Mesenchymal stem cell (in vitro differentiated cells and primary cell): ENCODE measurements around the gene DFFB.
A peak's percentile ranks its signal among the peaks of the same experiment; 100 is the strongest.

ENCODE experiments used
- DNase-seq: peaks from one replicate; pipeline ENCODE4 v3.0.0-alpha.2; 2013
- H2AFZ ChIP-seq: one replicate; pipeline ENCODE4 v1.6.1; 2013; ENCODE audit warnings: low read depth, mild to moderate bottlenecking, control low read depth, inconsistent platforms, low read length, moderate library complexity
- H2AK5ac ChIP-seq: 2 replicates; pipeline ENCODE4 v1.6.1; 2013; ENCODE audit warnings: low read length, moderate library complexity, mild to moderate bottlenecking, inconsistent platforms; ENCODE audit not compliant: severe bottlenecking
- H2BK120ac ChIP-seq: one replicate; pipeline ENCODE4 v1.6.1; 2013; ENCODE audit warnings: low read depth, mild to moderate bottlenecking, inconsistent platforms, low read length, moderate library complexity
- H2BK12ac ChIP-seq, 2 experiments: one replicate each; pipeline ENCODE4 v1.6.1; 2013; ENCODE audit warnings: inconsistent platforms in 2 of 2, low read length in 2 of 2, mild to moderate bottlenecking in 2 of 2, moderate library complexity in 2 of 2, control low read depth in 1 of 2
- H2BK15ac ChIP-seq: one replicate; pipeline ENCODE4 v1.6.1; 2013; ENCODE audit warnings: mild to moderate bottlenecking, low read depth, inconsistent platforms; ENCODE audit not compliant: poor library complexity, severe bottlenecking
- H2BK5ac ChIP-seq: 2 replicates; pipeline ENCODE4 v1.6.1; 2013; ENCODE audit warnings: low read depth, mild to moderate bottlenecking, low read length, control low read depth, inconsistent platforms; ENCODE audit not compliant: poor library complexity, severe bottlenecking
- H3K14ac ChIP-seq, 2 experiments: one replicate each; pipeline ENCODE4 v1.6.1; 2013; ENCODE audit warnings: inconsistent platforms in 2 of 2, low read length in 2 of 2, control low read depth in 1 of 2, mild to moderate bottlenecking in 1 of 2, moderate library complexity in 1 of 2
- H3K18ac ChIP-seq, 2 experiments: one replicate each; pipeline ENCODE4 v1.6.1; 2013; ENCODE audit warnings: inconsistent platforms in 2 of 2, low read length in 2 of 2, control low read depth in 1 of 2, low read depth in 1 of 2, mild to moderate bottlenecking in 1 of 2
- H3K23ac ChIP-seq, 2 experiments: one replicate each; pipeline ENCODE4 v1.6.1; 2013; ENCODE audit warnings: inconsistent platforms in 2 of 2, low read length in 2 of 2, mild to moderate bottlenecking in 2 of 2, moderate library complexity in 2 of 2, control low read depth in 1 of 2
- H3K27ac ChIP-seq: 2 replicates; pipeline ENCODE4 v1.5.1; 2013; ENCODE audit warnings: mild to moderate bottlenecking, moderate library complexity, low read length, control low read depth, inconsistent platforms; ENCODE audit not compliant: poor library complexity, severe bottlenecking
- H3K27me3 ChIP-seq, 2 experiments: 2 replicates each; pipeline versions ENCODE4 v1.6.1 to v1.7.0; 2013; ENCODE audit warnings: low read length in 2 of 2, mild to moderate bottlenecking in 2 of 2, moderate library complexity in 2 of 2, control low read depth in 1 of 2, inconsistent platforms in 1 of 2; ENCODE audit not compliant: control insufficient read depth in 1 of 2, insufficient read depth in 1 of 2
- H3K36me3 ChIP-seq, 2 experiments: 2 replicates each; pipeline versions ENCODE4 v1.6.1 to v1.7.0; 2013; ENCODE audit warnings: low read length in 2 of 2, control low read depth in 1 of 2, inconsistent platforms in 1 of 2, low read depth in 1 of 2, mild to moderate bottlenecking in 1 of 2; ENCODE audit not compliant: insufficient read depth in 2 of 2, control insufficient read depth in 1 of 2
- H3K4ac ChIP-seq, 2 experiments: one replicate each; pipeline ENCODE4 v1.6.1; 2013; ENCODE audit warnings: inconsistent platforms in 2 of 2, low read length in 2 of 2, mild to moderate bottlenecking in 2 of 2, moderate library complexity in 2 of 2, control low read depth in 1 of 2, low read depth in 1 of 2
- H3K4me1 ChIP-seq: 2 replicates; pipeline ENCODE4 v1.6.1; 2013; ENCODE audit warnings: low read depth, low read length, control low read depth; ENCODE audit not compliant: control insufficient read depth, insufficient read depth
- H3K4me2 ChIP-seq: 2 replicates; pipeline ENCODE4 v1.6.1; 2013; ENCODE audit warnings: low read length, mild to moderate bottlenecking, inconsistent platforms; ENCODE audit not compliant: poor library complexity, severe bottlenecking
- H3K4me3 ChIP-seq, 2 experiments: 2 replicates each; pipeline versions ENCODE4 v1.5.1 to v1.7.0; 2013; ENCODE audit warnings: low read length in 2 of 2, mild to moderate bottlenecking in 2 of 2, control low read depth in 1 of 2, low read depth in 1 of 2; ENCODE audit not compliant: insufficient read depth in 1 of 2
- H3K79me1 ChIP-seq: replicated peaks from 2 replicates; pipeline ENCODE4 v1.6.1; 2013; ENCODE audit warnings: mild to moderate bottlenecking, control low read depth, low read length, inconsistent platforms; ENCODE audit not compliant: poor library complexity, severe bottlenecking
- H3K9ac ChIP-seq: 2 replicates; pipeline ENCODE4 v1.7.0; 2013; ENCODE audit warnings: mild to moderate bottlenecking, low read length, moderate library complexity
- H3K9me3 ChIP-seq: 2 replicates; pipeline ENCODE4 v1.7.0; 2013; ENCODE audit warnings: mild to moderate bottlenecking, low read length; ENCODE audit not compliant: control insufficient read depth
- H4K8ac ChIP-seq: one replicate; pipeline ENCODE4 v1.6.1; 2013; ENCODE audit warnings: inconsistent platforms, mild to moderate bottlenecking, low read length, moderate library complexity
- H4K91ac ChIP-seq: one replicate; pipeline ENCODE4 v1.6.1; 2013; ENCODE audit warnings: mild to moderate bottlenecking, low read length, inconsistent platforms
- WGBS: methylation state at CpG from one replicate; pipeline ENCODE4 v1.1.7; 2013; ENCODE audit warnings: mixed read lengths; 5-methylcytosine and 5-hydroxymethylcytosine counted together

The DFFB gene

DNA sequence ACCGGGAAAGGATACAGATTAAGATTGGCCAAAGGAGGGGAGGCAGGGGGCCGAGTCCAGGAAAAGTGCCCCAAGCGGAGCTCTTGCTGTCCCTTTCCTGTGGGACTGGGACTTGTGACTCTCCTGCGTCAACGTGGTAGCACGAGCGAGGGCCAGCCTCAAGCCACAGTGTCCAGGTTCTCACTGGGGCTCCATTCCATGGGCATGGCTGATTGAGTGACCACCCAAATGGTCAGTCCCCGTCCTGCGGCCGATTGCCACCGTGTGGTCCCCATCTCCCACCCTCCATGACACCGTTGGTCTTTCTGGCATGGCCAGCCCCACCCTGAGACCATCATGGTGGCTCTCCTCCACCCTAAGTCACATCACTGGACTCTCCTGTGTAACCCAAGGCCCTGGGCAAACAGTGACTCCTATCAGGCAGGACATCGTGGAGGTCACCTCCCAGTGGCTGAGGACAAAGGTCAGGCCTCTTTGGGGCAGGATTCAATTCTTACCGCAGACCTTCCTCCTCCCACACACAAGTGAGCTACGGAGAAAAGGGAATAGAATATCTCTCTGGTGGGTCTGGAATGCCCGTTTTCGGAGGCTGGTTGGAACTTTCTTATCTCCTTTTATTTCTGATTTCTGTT, 51.7 kb downstream of the DFFB start:
- no peak overlapping the region for H2AFZ ChIP-seq
- DNase-seq, result no peak
- H4K91ac ChIP-seq, result no peak overlapping the region
- no peak overlapping the region for H4K8ac ChIP-seq
- H3K4me1 ChIP-seq, result peaks cover 10% of the 10 kb centered on the region
- no peak overlapping the region for H3K14ac ChIP-seq
- no peak overlapping the region for H2AK5ac ChIP-seq
- H3K9me3 ChIP-seq, result no peaks in the 10 kb centered on the region
- no peak overlapping the region for H3K23ac ChIP-seq
- no peak overlapping the region for H3K4ac ChIP-seq
- H3K27ac ChIP-seq, result no peak overlapping the region
- peaks cover 28 to 31% of the 10 kb centered on the region in 2 experiments for H3K27me3 ChIP-seq
- no peak overlapping the region for H3K4me3 ChIP-seq
- H3K79me1 ChIP-seq, result no peaks in the 10 kb centered on the region
- H3K9ac ChIP-seq, result no peak overlapping the region
- no peak overlapping the region for H2BK12ac ChIP-seq
- H3K4me2 ChIP-seq, result no peak overlapping the region
- H3K18ac ChIP-seq, result no peak overlapping the region
- 77% methylated on average over 13 of the region's 17 CpGs for WGBS
- H2BK5ac ChIP-seq, result no peak overlapping the region
- H2BK120ac ChIP-seq, result no peak overlapping the region
- peaks cover 0 to 10% of the 10 kb centered on the region in 2 experiments for H3K36me3 ChIP-seq
- no peak overlapping the region for H2BK15ac ChIP-seq

DNA sequence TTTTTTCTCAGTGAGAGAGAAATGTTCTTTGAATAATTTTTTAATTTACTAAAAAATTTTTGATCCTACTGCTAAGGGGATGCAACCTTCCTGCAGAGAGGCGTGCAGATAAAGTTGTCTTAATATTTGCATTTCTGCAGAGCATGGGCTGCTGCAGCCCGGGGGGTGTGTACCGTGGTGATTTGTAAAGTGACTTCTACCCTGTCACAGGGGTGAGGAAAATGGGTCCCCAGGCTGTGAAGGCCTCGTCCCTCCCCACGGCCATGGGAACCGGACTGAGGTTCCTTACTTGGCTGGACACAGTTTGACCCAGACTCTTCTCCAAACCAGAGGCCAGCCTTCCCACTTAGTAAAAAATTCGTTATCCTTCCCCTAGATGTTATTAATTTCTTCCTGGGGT, 52.3 kb downstream of the DFFB start:
- Histone ChIP-seq H2AK5ac (no peak overlapping the region), H2AFZ (no peak overlapping the region), H3K18ac (no peak overlapping the region), H2BK120ac (no peak overlapping the region), H3K4ac (no peak overlapping the region), H3K79me1 (no peaks in the 10 kb centered on the region), H3K27ac (no peak overlapping the region), H3K4me2 (no peak overlapping the region), H3K36me3 (peaks cover 0 to 10% of the 10 kb centered on the region in 2 experiments), H4K91ac (no peak overlapping the region), H3K9ac (no peak overlapping the region), H3K27me3 (peaks cover 28 to 31% of the 10 kb centered on the region in 2 experiments), H2BK15ac (no peak overlapping the region), H3K4me3 (no peak overlapping the region), H3K4me1 (peaks cover 10% of the 10 kb centered on the region), H2BK5ac (no peak overlapping the region), H3K9me3 (no peaks in the 10 kb centered on the region), H4K8ac (no peak overlapping the region), H2BK12ac (no peak overlapping the region), H3K14ac (no peak overlapping the region), H3K23ac (no peak overlapping the region)
- 84% methylated on average over 6 of the region's 7 CpGs for WGBS
- DNase-seq, result no peak

DNA sequence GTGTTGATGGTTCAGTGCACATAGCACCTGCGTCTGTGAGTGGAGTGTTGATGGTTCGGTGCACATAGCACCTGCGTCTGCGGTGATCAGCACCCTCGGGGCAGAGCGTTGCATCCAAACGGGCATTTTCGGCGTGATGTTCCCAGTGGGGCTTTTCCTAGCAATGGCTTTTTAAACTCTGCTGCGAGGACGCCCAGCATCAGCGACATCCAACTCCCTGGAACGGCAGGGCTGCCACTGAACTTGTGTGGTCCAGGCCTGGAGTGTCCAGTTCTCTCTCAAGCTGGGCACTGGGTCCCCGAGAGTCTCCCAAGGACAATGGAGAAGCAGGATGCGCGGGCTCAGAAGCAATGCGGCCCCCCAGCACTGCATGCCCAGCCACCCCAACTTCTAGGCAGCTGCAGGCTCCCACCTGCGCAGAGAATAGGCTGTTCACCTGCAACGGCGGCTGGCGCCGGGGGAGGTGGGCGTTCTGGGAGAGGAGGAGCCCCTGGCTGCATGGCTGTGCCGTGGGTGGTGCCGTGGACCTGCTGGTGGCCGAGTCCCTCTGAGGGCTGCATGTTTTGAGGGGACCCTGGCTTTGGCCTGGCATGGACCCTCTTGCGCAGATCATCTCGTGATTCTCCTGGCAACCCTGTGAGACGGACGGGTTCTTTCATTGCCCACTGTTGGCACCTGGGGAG, 52.9 kb downstream of the DFFB start:
- no peak for DNase-seq
- no peak overlapping the region for H3K4me3 ChIP-seq
- no peak overlapping the region for H3K27ac ChIP-seq
- H2AK5ac ChIP-seq, result no peak overlapping the region
- no peak overlapping the region for H4K91ac ChIP-seq
- no peak overlapping the region for H3K18ac ChIP-seq
- H3K4ac ChIP-seq, result no peak overlapping the region
- no peaks in the 10 kb centered on the region for H3K9me3 ChIP-seq
- H3K14ac ChIP-seq, result no peak overlapping the region
- peaks cover 28 to 31% of the 10 kb centered on the region in 2 experiments for H3K27me3 ChIP-seq
- no peaks in the 10 kb centered on the region for H3K79me1 ChIP-seq
- H3K4me1 ChIP-seq, result peaks cover 10% of the 10 kb centered on the region
- H3K9ac ChIP-seq, result no peak overlapping the region
- H2BK12ac ChIP-seq, result no peak overlapping the region
- no peak overlapping the region for H3K4me2 ChIP-seq
- H2AFZ ChIP-seq, result no peak overlapping the region
- 88% methylated on average over 30 of the region's 30 CpGs for WGBS
- no peak overlapping the region for H2BK120ac ChIP-seq
- no peak overlapping the region for H3K23ac ChIP-seq
- H2BK15ac ChIP-seq, result no peak overlapping the region
- H2BK5ac ChIP-seq, result no peak overlapping the region
- H4K8ac ChIP-seq, result no peak overlapping the region
- peaks cover 0 to 10% of the 10 kb centered on the region in 2 experiments for H3K36me3 ChIP-seq

DNA sequence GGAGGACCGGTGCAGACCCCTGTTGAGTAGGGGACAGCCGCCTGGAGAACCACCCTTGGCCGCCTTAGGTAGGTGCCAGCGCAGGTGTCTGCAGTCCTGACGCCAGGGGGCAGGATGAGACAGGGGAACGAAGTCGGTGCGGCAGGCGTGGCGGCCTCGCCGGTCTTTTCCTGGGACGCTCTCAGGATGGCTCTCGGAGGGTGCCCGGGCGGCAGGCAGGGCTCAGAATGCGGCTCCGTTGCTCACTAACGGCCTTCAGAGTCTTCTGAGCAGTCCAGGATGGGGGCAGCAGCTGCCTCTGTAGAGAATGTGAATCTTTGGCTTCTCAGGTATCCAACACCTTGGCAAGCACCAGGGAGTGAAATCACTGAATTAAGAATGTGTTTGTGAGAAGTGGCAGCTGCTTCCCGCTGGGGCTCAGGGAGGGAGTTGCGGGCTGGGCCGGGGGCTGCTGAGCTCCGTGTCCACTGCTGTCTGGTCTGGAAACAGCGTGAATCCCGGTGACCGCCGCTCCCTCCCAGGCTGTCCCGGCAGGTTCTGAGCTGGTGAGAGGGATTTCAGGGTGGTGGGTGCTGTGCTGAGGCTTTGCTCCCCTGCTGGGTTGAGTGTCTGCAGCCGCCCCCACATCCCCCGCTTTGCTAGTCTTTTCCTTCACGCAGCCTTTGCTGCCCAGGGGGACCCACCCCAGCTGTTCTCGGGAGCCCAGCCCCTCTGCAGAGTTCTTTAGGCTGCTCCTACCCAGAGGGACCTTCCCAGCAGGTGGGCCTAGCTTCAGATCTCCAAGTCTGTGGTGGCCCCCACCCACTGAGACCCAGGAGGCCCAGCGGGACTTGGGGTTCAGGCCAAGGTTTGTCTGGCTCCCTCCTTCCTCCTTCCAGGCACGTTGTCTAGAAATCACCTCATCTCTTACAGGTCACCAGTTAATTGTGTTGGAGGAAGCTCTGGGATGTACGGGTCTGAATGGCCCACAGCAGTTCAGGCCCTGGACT, 53.9 kb downstream of the DFFB start:
- no peak overlapping the region for H3K4ac ChIP-seq
- no peak overlapping the region for H3K9ac ChIP-seq
- H3K4me1 ChIP-seq, result peaks cover 12% of the 10 kb centered on the region

More for the DNA sequence above, 53.9 kb downstream of the DFFB start:
- Histone ChIP-seq H2AK5ac (no peak overlapping the region), H3K23ac (no peak overlapping the region), H4K8ac (no peak overlapping the region), H2AFZ (no peak overlapping the region), H3K27ac (no peak overlapping the region), H3K79me1 (no peaks in the 10 kb centered on the region), H2BK15ac (no peak overlapping the region), H3K4me2 (peak overlapping the region; percentile 45), H4K91ac (no peak overlapping the region), H3K9me3 (no peaks in the 10 kb centered on the region), H3K18ac (no peak overlapping the region), H3K36me3 (peaks cover 0 to 10% of the 10 kb centered on the region in 2 experiments), H3K4me3 (no peak overlapping the region), H2BK12ac (no peak overlapping the region), H2BK120ac (no peak overlapping the region), H3K27me3 (peaks cover 28 to 34% of the 10 kb centered on the region in 2 experiments), H3K14ac (no peak overlapping the region), H2BK5ac (no peak overlapping the region)
- 23% methylated on average over 34 of the region's 35 CpGs for WGBS
- peak; percentile 43 for DNase-seq
